ENCODE measurements around the gene SNX15.
"Not testable (repeated sequence)": the region's sequence is repeated elsewhere in the genome, so short reads cannot be mapped to it uniquely, and the experiment has no call there.

The SNX15 gene

GRCh38 chr11:65014726-65015227, 12.5 kb upstream of the SNX15 start:
- DNase-seq (ENCODE audit: extremely low read depth in 1 of 2, low read depth in 1 of 2) = no peak

- DNase-seq (ENCODE audit: extremely low read depth in 1 of 2, low read depth in 1 of 2) = no peak
Measured at GRCh38 chr11:65016705-65017104, 10.5 kb upstream of the SNX15 start.

GRCh38 chr11:65017937-65018336, 9.3 kb upstream of the SNX15 start:
- no peak for DNase-seq (ENCODE audit: extremely low read depth in 1 of 2, low read depth in 1 of 2)

- DNase-seq (ENCODE audit: extremely low read depth in 1 of 2, low read depth in 1 of 2) = no peak
Measured at GRCh38 chr11:65019824-65020223, 7.4 kb upstream of the SNX15 start.

- DNase-seq (ENCODE audit: extremely low read depth in 1 of 2, low read depth in 1 of 2) = no peak
Measured at GRCh38 chr11:65021003-65021402, 6.2 kb upstream of the SNX15 start.

- DNase-seq (ENCODE audit: extremely low read depth in 1 of 2, low read depth in 1 of 2) = no peak
Measured at GRCh38 chr11:65021509-65021908, 5.7 kb upstream of the SNX15 start.

GRCh38 chr11:65023502-65023901, 3.7 kb upstream of the SNX15 start:
- DNase-seq (ENCODE audit: extremely low read depth in 1 of 2, low read depth in 1 of 2) = not testable (repeated sequence)

- no peak for DNase-seq (ENCODE audit: extremely low read depth in 1 of 2, low read depth in 1 of 2)
Measured at GRCh38 chr11:65026810-65027209, 429 bp upstream of the SNX15 start.

GRCh38 chr11:65032216-65032615, 5.0 kb downstream of the SNX15 start:
- DNase-seq (ENCODE audit: extremely low read depth in 1 of 2, low read depth in 1 of 2) = no peak

GRCh38 chr11:65034423-65034822, 7.2 kb downstream of the SNX15 start:
- no peak for DNase-seq (ENCODE audit: extremely low read depth in 1 of 2, low read depth in 1 of 2)

- no peak for DNase-seq (ENCODE audit: extremely low read depth in 1 of 2, low read depth in 1 of 2)
Measured at GRCh38 chr11:65035579-65035978, 8.3 kb downstream of the SNX15 start.

GRCh38 chr11:65036931-65037330, 9.7 kb downstream of the SNX15 start:
- DNase-seq (ENCODE audit: extremely low read depth in 1 of 2, low read depth in 1 of 2) = no peak

- no peak for DNase-seq (ENCODE audit: extremely low read depth in 1 of 2, low read depth in 1 of 2)
Measured at GRCh38 chr11:65040520-65040846, 13.2 kb downstream of the SNX15 start.

- DNase-seq (ENCODE audit: extremely low read depth in 1 of 2, low read depth in 1 of 2) = peak; percentile 53 to 72
Measured at GRCh38 chr11:65040847-65041622, 13.8 kb downstream of the SNX15 start, which contains the start of gene SAC3D1. SAC3D1 (plus strand) TSS chr11:65041210; CDS start chr11:65041293, 83 bp downstream.

GRCh38 chr11:65042891-65043290, 15.7 kb downstream of the SNX15 start:
- DNase-seq (ENCODE audit: extremely low read depth in 1 of 2, low read depth in 1 of 2) = no peak

- no peak for DNase-seq (ENCODE audit: extremely low read depth in 1 of 2, low read depth in 1 of 2)
Measured at GRCh38 chr11:65043881-65044501, 16.8 kb downstream of the SNX15 start.

GRCh38 chr11:65045061-65045460, 17.8 kb downstream of the SNX15 start:
- no peak for DNase-seq (ENCODE audit: extremely low read depth in 1 of 2, low read depth in 1 of 2)

- no peak for DNase-seq (ENCODE audit: extremely low read depth in 1 of 2, low read depth in 1 of 2)
Measured at GRCh38 chr11:65045728-65046127, 18.5 kb downstream of the SNX15 start.

- DNase-seq (ENCODE audit: extremely low read depth in 1 of 2, low read depth in 1 of 2) = no peak
Measured at GRCh38 chr11:65047581-65048422, 20.6 kb downstream of the SNX15 start.

- no peak for DNase-seq (ENCODE audit: extremely low read depth in 1 of 2, low read depth in 1 of 2)
Measured at GRCh38 chr11:65051398-65051858, 24.2 kb downstream of the SNX15 start.

- no peak for DNase-seq (ENCODE audit: extremely low read depth in 1 of 2, low read depth in 1 of 2)
Measured at GRCh38 chr11:65053827-65054508, 26.7 kb downstream of the SNX15 start.

All from activated CD8-positive, alpha-beta memory T cell treated with anti-CD3 and anti-CD28 coated beads for 1 hour (primary cell).